HAP-1 (cell line): ENCODE data around the gene PSMB7.

Experiments
- DNase-seq, 2 experiments: peaks; one replicate each; pipeline ENCODE4 v3.0.0-alpha.2; 2016 to 2020; ENCODE audit warnings: low spot score in 2 of 2
- H3K27me3 ChIP-seq: fragments of 250-450 bp; sonication (Bioruptor Pico); 2 replicates; pipeline ENCODE4 v1.5.1; 2020; ENCODE audit warnings: low read depth, mild to moderate bottlenecking, moderate library complexity
- H3K36me3 ChIP-seq: fragments of 250-450 bp; sonication (Bioruptor Pico); replicated peaks from 2 replicates; pipeline ENCODE4 v1.5.1; 2020; ENCODE audit warnings: mild to moderate bottlenecking
- H3K4me1 ChIP-seq: fragments of 250-450 bp; sonication (Bioruptor Pico); 2 replicates; pipeline ENCODE4 v1.5.1; 2020; ENCODE audit warnings: mild to moderate bottlenecking
- H3K4me3 ChIP-seq: fragments of 250-450 bp; sonication (Bioruptor Pico); 2 replicates; pipeline ENCODE4 v1.5.1; 2020; ENCODE audit warnings: mild to moderate bottlenecking, moderate library complexity
- H3K9me3 ChIP-seq: fragments of 250-450 bp; sonication (Bioruptor Pico); 2 replicates; pipeline ENCODE4 v1.5.1; 2020; ENCODE audit warnings: mild to moderate bottlenecking, moderate library complexity
- in situ Hi-C: fragments of 300-500 bp; cut with MboI; formaldehyde crosslinking; loops from 3 replicates; pipeline ENCODE4 v1.14.3; 2020; ENCODE audit warnings: low sequenced_read_pairs, inconsistent platforms, mixed read lengths

The PSMB7 gene

GRCh38 chr9:124359426-124359825 is 55.8 kb downstream of the PSMB7 start:
- Histone ChIP-seq H3K4me3 (no peak overlapping the region), H3K9me3 (no peaks in the 10 kb centered on the region), H3K27me3 (no peaks in the 10 kb centered on the region), H3K36me3 (peaks cover 19% of the 10 kb centered on the region), H3K4me1 (no peaks in the 10 kb centered on the region)
- in situ Hi-C loops = no loop called here
- DNase-seq = peak in 1 of 2 experiments; percentile 6

- H3K9me3 ChIP-seq = no peaks in the 10 kb centered on the region
- in situ Hi-C loops = no loop called here
- H3K4me3 ChIP-seq = no peak overlapping the region
- no peaks in the 10 kb centered on the region for H3K4me1 ChIP-seq
- peak in 1 of 2 experiments; percentile 3 for DNase-seq
- H3K36me3 ChIP-seq = peaks cover 26% of the 10 kb centered on the region
- H3K27me3 ChIP-seq = no peaks in the 10 kb centered on the region
Measured at GRCh38 chr9:124358631-124359030, 56.6 kb downstream of the PSMB7 start.

GRCh38 chr9:124357721-124358361 is 57.4 kb downstream of the PSMB7 start:
- Histone ChIP-seq H3K4me1 (no peaks in the 10 kb centered on the region), H3K27me3 (no peaks in the 10 kb centered on the region), H3K9me3 (no peaks in the 10 kb centered on the region), H3K36me3 (peaks cover 34% of the 10 kb centered on the region), H3K4me3 (no peak overlapping the region)
- in situ Hi-C loops = no loop called here
- DNase-seq = peak in 1 of 2 experiments; percentile 7

DNA sequence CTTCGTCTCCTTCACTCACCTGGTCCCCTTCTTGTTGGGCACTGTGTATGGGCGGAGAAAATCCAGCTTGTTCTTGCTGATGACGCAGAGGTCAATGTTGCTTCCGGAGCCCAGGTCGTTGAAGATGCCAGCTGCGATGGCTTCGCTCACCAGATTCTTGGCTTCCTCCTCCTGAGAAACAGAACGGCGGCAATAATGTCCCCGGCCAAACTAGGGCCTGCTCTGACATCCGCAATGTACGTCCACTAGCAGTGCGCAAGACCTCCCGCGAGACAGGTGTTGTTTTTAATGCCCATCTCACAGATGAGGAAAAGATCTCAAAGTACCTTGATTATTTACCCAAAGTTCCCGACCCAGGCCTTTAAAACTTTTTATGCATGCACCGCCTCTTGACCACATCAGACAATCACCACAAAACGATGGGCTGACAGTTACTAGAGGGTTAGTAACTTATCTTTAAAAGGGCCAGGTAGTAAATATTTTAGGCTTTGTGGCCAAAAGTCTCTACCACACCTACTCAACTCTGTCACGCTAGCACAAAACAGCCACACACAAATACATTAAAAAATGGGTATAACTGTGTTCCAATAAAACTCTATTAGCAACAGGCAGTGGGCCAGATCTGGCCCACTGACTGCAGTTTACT is 58.4 kb downstream of the PSMB7 start:
- Histone ChIP-seq H3K4me1 (no peaks in the 10 kb centered on the region), H3K27me3 (no peaks in the 10 kb centered on the region), H3K4me3 (no peak overlapping the region), H3K9me3 (no peaks in the 10 kb centered on the region), H3K36me3 (peaks cover 44% of the 10 kb centered on the region)
- no peak for DNase-seq
- in situ Hi-C loops = no loop called here

DNA sequence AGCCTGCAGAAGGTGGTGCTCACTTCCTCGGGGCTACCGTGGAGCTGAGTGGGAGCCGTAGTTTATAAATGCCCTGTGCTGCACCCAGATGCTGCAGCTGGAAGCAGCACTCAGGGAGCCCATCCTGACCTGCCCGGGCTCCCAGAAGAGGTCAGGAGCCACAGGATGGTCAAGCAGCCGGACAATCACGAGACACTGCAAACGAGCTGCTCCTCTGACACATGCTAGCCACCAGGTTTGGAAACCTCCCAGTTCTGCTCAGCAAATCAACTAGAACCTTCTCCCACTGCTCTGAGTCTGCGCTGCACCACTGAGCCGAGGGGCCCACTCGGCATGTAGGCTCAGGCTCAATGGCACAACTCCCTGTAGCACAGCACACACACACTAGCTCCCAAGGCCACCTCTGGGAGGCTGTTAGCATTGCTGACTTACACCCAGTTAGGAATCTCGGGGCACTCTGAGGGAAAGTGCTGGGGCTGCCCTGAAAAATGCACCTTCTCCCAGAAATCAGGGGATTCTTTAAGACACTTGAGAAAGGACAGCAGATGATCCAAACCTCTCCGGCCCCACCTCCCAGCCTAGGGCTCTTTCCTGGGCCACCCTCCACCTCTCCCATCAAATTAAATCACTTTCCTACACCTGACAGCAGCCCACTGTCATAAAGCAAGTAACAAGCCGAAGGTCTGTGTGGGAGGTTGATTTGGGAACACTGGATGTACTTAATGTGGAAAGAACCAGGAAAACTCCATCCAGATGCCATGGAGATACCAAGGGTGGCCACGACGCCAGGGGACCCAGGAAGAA is 59.1 kb downstream of the PSMB7 start:
- no peaks in the 10 kb centered on the region for H3K9me3 ChIP-seq
- DNase-seq = peak in 1 of 2 experiments; percentile 5
- in situ Hi-C loops = no loop called here
- no peaks in the 10 kb centered on the region for H3K27me3 ChIP-seq
- H3K36me3 ChIP-seq = peaks cover 51% of the 10 kb centered on the region
- no peaks in the 10 kb centered on the region for H3K4me1 ChIP-seq
- no peak overlapping the region for H3K4me3 ChIP-seq

- Histone ChIP-seq H3K27me3 (no peaks in the 10 kb centered on the region), H3K9me3 (no peaks in the 10 kb centered on the region), H3K4me1 (no peaks in the 10 kb centered on the region), H3K4me3 (no peak overlapping the region), H3K36me3 (peaks cover 60% of the 10 kb centered on the region)
- in situ Hi-C loops = no loop called here
- peak in 1 of 2 experiments; percentile 4 for DNase-seq
Measured at GRCh38 chr9:124355039-124355940, 60.0 kb downstream of the PSMB7 start.

- peak in 1 of 2 experiments; percentile 7 for DNase-seq
- Histone ChIP-seq H3K4me1 (no peaks in the 10 kb centered on the region), H3K4me3 (no peak overlapping the region), H3K27me3 (no peaks in the 10 kb centered on the region), H3K9me3 (no peaks in the 10 kb centered on the region), H3K36me3 (peaks cover 60% of the 10 kb centered on the region)
- in situ Hi-C loops = no loop called here
Measured at GRCh38 chr9:124354346-124355038, 60.8 kb downstream of the PSMB7 start.

DNA sequence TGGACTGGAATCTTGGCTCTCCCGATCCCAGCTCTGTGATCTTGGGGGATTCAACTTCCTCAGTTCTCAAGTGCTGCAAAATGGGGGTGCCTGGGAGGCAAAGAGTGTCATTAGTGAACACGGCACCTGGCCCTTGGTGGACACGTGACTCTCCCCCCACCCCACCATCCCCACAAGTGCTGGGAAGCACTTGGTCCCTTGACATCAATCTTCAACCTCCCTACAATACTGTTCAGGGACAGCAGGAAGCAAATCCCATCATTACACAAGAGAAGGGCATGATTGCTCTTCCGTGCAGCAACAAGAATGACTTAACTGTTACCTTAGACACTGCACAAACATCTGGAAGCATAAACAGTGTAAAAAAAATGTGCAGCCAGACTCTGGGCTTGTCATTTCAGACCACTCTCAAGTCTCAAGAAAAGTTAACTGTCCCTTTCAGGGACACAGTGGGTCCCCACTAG is 61.4 kb downstream of the PSMB7 start:
- no peaks in the 10 kb centered on the region for H3K27me3 ChIP-seq
- H3K4me1 ChIP-seq = no peaks in the 10 kb centered on the region
- peaks cover 65% of the 10 kb centered on the region for H3K36me3 ChIP-seq
- H3K9me3 ChIP-seq = no peaks in the 10 kb centered on the region
- in situ Hi-C loops = no loop called here
- H3K4me3 ChIP-seq = no peak overlapping the region
- peak in 1 of 2 experiments; percentile 4 for DNase-seq

GRCh38 chr9:124353166-124353768 is 62.0 kb downstream of the PSMB7 start:
- in situ Hi-C loops = no loop called here
- Histone ChIP-seq H3K27me3 (no peaks in the 10 kb centered on the region), H3K36me3 (peaks cover 71% of the 10 kb centered on the region), H3K4me3 (no peak overlapping the region), H3K4me1 (no peaks in the 10 kb centered on the region), H3K9me3 (no peaks in the 10 kb centered on the region)
- peak in 1 of 2 experiments; percentile 4 for DNase-seq

- H3K36me3 ChIP-seq = peaks cover 78% of the 10 kb centered on the region
- H3K9me3 ChIP-seq = no peaks in the 10 kb centered on the region
- no peaks in the 10 kb centered on the region for H3K4me1 ChIP-seq
- no peaks in the 10 kb centered on the region for H3K27me3 ChIP-seq
- no peak overlapping the region for H3K4me3 ChIP-seq
- DNase-seq = no peak
- in situ Hi-C loops = no loop called here
Measured at GRCh38 chr9:124352616-124353015, 62.6 kb downstream of the PSMB7 start.

- in situ Hi-C loops = no loop called here
- DNase-seq = no peak
- Histone ChIP-seq H3K4me1 (no peaks in the 10 kb centered on the region), H3K36me3 (peaks cover 85% of the 10 kb centered on the region), H3K4me3 (no peak overlapping the region), H3K27me3 (no peaks in the 10 kb centered on the region), H3K9me3 (no peaks in the 10 kb centered on the region)
Measured at GRCh38 chr9:124351672-124352468, 63.4 kb downstream of the PSMB7 start.
